Embryonic facial prominence (tissue), 1 donor: Measurements from ENCODE around the gene UBE2E2.

Source experiments
- DNase-seq: peaks from one replicate; pipeline ENCODE4 v3.0.0-alpha.2; 2016; ENCODE audit errors: extremely low spot score

The UBE2E2 gene

GRCh38 chr3:23537101-23537551, 334.0 kb downstream of the UBE2E2 start:
- no peak for DNase-seq

DNA sequence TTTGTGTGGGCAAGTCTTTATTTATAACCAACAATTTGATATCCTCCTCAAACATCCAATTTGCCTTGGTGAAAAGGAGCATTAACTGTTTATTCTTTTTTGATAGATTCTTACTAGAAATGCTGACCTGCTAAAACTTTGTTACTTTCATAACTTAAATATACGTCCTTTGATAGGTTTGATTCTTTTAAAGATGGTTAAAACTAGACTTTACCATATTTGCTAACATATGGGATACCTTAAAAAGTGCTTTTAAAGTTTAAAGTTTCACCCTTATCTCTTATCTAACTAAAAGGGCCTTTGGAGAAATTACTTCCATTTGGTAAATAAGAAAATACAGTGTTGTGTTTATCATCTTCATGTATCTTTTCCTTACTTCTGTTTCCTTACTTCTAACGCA, 336.1 kb downstream of the UBE2E2 start:
- DNase-seq, result no peak

- no peak for DNase-seq
Observed at GRCh38 chr3:23540600-23540999, 337.5 kb downstream of the UBE2E2 start.

DNA sequence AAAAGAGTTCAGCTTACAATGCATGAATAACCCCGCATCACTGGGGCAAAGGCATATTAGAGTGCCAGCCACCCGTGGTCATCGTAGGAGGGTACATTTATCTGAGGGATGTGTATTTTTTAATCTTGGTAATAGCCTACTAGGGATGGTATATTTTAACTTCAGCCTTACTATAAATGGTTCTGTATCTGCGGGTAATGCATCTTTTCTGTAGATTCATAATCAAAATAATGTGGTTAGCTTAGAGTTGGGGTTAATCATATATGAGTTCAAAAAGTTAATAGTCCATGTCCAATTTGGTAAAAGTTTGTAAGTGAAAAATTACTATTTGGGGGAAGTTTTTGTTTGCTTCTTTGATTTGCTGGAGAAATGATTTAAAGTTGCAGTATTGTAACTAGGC, 339.0 kb downstream of the UBE2E2 start:
- no peak for DNase-seq

DNA sequence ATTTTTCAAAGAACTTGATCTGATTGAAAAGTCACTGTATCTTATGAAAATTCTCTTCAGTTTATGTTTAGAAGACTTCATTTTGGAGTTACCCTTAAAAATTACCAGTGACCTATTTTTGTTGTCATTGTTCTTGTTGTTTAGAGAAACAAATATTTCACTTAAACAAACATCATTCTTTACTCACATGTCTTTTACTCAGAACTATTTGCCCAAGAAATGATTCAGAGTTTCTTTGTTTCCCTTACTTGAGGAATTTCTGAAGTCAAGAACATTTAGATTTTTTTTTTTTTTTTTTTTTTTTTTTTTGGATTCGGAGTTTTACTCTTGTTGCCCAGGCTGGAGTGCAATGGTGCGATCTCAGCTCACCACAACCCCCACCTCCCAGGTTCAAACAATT, 343.1 kb downstream of the UBE2E2 start:
- DNase-seq, result no peak

DNA sequence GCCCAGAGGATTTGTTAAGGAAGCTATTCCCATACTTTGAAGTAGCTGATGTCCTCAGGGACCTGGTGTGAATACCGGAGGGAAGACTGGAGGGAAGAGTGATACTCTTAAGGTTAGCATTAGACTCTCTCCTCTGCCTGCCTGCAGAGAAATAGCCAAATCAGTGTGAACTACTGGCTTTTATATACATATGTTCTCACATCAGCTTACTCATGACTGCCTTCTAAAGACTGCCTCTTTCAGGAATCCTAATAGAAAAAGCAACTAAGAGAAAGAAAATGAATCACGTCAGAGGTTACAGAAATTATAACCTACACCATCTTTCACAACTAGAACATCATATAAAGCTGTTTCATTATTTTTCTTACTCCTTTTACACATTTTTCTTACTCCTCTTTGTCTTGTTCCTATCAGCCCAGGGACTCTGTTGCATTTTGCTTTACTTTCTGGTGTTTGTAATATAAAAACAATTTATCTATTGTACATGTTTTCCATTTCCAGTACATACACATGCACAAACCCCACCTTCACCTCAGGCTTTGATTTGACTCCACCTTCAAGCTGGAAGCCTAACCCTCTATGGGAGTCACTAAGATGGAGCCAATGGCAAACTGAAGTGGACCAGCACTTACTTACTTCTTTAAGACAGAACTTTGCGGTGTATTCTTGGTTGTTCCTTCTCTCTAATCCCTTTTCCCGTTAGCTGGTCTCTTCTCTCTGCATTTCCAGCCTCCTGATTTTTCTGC, 345.0 kb downstream of the UBE2E2 start:
- DNase-seq, result no peak

DNA sequence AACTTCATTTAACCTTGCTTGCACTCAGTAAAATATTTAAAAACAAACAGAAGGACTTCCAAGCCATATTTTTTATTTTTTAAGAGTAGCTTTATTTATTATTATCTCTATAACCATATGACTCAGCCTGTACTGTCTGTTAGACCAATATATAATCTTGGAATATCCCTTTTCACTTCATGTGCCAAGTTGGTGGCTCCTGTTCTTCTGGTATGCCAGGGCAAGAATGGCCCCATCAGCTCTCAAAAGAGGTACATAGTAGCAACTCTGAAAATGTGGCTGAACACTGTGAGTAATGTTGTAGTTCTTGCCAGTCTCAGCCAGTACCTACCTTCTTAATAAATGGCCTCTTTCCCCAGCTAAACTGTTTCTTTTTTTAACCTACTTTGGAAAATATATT, 345.6 kb downstream of the UBE2E2 start:
- no peak for DNase-seq

- DNase-seq, result no peak
Observed at GRCh38 chr3:23549148-23549910, 346.2 kb downstream of the UBE2E2 start.

- no peak for DNase-seq
Observed at GRCh38 chr3:23550402-23550801, 347.3 kb downstream of the UBE2E2 start.

DNA sequence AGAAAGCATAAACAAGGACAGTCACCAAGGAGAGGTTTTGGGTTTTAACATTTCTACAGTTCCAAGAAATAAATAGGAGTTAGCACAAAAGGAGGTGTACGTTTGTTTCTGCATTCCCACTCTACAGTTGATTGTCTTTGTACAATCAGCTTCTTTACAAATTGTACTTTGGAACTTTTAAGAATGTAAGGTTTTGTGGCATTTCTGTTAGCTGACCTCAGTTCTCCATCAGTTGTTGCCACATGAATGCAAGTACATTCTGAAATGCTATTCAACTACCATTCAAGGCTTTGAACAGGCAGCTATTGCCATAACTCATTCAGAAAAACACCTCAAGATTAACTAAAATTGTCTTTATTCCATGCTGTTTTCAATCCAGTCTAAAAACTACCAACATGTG, 349.4 kb downstream of the UBE2E2 start:
- DNase-seq, result no peak

- DNase-seq, result no peak
Observed at GRCh38 chr3:23553353-23553752, 350.2 kb downstream of the UBE2E2 start.

DNA sequence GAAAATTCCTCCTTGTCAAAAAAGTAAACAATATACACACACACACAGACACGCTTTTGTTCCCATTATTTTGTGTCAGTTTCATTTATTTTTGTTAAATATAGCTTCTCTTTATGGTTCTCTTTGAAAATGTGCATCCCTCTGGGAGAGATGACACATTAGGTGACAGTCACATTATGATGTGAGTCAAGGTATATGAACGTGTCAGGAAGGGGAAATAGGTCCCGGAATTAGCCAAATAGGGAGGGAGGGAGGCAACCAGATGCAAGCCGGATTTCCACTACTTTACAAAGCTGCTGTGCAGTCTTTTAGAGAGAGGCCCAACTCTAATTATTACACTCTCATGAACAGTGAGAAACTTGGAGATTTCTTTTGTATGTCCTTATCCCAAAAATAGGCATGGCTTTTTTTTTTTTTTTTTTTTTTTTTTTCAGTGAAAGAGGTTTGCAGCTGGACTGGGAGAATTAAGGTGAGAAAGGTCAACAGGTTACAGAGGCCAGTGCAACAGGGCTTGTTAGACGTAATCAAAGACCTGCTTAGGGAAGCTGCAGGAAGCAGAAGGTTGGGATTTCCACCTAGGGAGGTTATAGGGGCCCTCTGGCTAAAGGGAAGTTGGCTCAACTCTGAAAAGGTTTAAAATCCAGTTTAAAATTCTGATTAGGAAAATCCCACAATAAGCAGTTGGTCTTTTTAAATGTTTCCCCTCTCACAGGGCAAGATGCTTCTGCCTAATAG, 362.1 kb downstream of the UBE2E2 start:
- DNase-seq, result no peak

DNA sequence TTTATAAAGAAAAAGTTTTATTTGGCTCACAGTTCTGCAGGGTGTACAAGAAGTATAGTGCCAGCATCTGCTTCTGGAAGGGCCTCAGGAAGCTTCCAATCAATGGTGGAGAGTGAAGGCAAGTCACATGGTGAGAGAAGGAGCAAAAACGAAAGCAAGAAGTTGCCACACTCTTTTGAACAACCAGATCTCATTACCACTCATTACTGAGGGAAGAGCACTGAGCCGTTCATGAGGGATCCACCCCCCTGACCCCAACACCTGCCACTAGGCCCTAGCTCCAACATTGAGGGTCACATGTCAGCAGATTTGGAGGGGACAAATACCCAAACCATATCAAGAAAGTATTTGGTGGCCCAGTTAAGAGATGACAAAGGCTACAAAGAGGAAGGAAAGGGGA, 363.4 kb downstream of the UBE2E2 start:
- DNase-seq, result no peak

GRCh38 chr3:23567917-23568316, 364.8 kb downstream of the UBE2E2 start:
- no peak for DNase-seq

DNA sequence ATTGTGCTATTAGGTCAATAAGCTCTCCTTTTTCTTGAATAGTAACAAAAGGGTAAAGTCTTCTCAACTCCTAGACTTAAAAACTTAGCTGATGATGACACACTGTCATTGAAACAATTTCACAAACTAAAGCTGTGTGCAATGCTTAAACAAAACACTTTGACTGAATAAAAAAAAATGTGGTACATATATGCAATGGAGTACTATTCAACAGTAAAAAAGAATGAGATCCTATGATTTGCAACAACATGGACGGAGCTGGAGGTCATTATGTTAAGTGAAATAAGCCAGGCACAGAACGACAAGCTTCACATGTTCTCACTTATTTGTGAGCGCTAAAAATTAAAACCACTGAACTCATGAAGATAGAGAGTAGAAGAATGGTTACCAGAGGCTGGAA, 370.7 kb downstream of the UBE2E2 start:
- DNase-seq, result no peak

GRCh38 chr3:23574822-23575315, 371.7 kb downstream of the UBE2E2 start:
- no peak for DNase-seq

- no peak for DNase-seq
Observed at GRCh38 chr3:23575697-23576096, 372.6 kb downstream of the UBE2E2 start.

GRCh38 chr3:23576379-23576959, 373.3 kb downstream of the UBE2E2 start:
- DNase-seq, result no peak

DNA sequence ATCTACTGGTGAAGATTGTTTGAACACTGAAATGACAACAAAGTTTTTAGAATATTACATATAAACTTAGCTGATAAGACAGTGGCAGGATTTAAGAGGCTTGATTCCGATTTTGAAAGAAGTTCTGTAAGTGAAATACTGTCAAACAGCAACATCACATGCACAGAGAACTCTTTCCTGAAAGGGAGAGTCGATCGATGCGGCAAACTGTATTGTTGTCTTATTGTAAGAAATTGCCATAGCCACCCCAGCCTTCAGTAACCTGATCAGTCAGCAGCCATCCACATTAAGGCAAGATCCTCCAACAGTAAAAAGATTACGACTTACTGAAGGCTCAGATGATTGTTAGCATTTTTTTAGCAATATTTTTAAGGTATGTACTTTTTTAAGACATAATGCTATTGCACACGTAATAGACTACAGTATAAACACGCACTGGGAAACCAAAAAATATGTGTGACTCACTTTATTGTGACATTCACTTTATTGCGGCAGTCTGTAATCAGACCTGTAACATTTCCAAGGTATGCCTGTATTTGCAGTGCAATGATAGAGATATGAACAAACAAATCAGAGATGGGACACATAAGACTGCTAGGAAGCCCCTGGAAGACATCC, 377.1 kb downstream of the UBE2E2 start:
- no peak for DNase-seq

DNA sequence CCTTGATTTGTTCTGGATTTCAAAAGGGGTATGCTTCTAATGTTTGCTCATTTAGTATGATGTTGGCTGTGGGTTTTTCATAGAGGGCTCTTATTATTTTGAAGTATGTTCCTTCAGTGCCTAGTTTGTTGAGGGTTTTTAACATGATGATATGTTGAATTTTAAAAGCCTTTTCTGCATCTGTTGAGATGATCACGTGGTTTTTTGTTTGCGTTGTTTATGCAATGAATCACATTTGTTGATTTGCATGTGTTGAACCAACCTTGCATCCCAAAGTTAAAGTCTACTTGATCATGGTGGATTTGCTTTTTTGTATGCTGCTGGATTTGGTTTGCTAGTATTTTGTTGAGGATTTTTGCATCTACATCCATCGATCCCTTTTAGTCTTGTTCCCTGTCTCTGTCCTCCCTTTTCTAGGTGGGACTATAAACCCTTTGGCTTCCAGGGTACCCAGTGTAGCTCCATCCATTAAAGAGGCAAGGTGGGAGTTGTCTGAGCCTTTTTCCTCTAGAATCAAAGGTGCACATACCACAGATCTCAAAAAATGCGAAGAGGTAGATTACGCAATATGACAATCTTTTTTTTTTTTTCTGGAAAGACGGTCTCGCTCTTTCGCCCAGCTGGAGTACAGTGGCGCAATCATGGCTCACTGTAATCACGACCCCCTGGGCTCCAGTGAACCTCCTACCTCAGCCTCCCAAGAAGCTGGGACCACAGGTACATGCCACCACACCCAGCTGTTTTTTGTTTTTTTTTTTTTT, 381.0 kb downstream of the UBE2E2 start:
- no peak for DNase-seq

- DNase-seq, result no peak
Observed at GRCh38 chr3:23587513-23587912, 384.4 kb downstream of the UBE2E2 start.
